Type B pancreatic cell (in vitro differentiated cells): ENCODE results near the gene CEACAM8. TPM values are rescaled to one million over a fixed set of nuclear protein-coding genes. Genes with fewer than 3 reads are reported as not detected.

ENCODE experiments used
- DNase-seq: peaks from one replicate; pipeline ENCODE4 v3.0.0; 2021; ENCODE audit warnings: mixed read lengths; ENCODE audit not compliant: unreplicated experiment; ENCODE audit errors: extremely low spot score
- H3K27ac Mint-ChIP-seq: 2 replicates; pipeline ENCODE4 v1.8.0; 2021; ENCODE audit warnings: mild to moderate bottlenecking, mixed read lengths
- H3K27me3 Mint-ChIP-seq: 2 replicates; pipeline ENCODE4 v1.8.0; 2021; ENCODE audit warnings: mixed read lengths
- H3K36me3 Mint-ChIP-seq: 2 replicates; pipeline ENCODE4 v1.8.0; 2021; ENCODE audit warnings: mixed read lengths
- H3K4me1 Mint-ChIP-seq: one replicate; pipeline ENCODE4 v1.8.0; 2021; ENCODE audit warnings: mixed read lengths; ENCODE audit not compliant: unreplicated experiment
- H3K4me3 Mint-ChIP-seq: 2 replicates; pipeline ENCODE4 v1.8.0; 2021; ENCODE audit warnings: mild to moderate bottlenecking, mixed read lengths
- H3K9me3 Mint-ChIP-seq: 2 replicates; pipeline ENCODE4 v1.8.0; 2021; ENCODE audit warnings: mixed read lengths
- total RNA-seq: library from RNA; stranded (reverse); gene quantifications from 2 replicates; pipeline ENCODE4 v1.2.1, GENCODE V29; 2021; ENCODE audit warnings: low replicate concordance
- TF ChIP-seq, protein P1 (sequence below): fragments of 200-600 bp; sonication (generic); conservative IDR thresholded peaks from 2 replicates; pipeline ENCODE4 v1.5.0; 2021; ENCODE audit warnings: antibody characterized with exemption, mild to moderate bottlenecking

The CEACAM8 gene
- total RNA-seq, 1 donor from 2014 or later = not detected

DNA sequence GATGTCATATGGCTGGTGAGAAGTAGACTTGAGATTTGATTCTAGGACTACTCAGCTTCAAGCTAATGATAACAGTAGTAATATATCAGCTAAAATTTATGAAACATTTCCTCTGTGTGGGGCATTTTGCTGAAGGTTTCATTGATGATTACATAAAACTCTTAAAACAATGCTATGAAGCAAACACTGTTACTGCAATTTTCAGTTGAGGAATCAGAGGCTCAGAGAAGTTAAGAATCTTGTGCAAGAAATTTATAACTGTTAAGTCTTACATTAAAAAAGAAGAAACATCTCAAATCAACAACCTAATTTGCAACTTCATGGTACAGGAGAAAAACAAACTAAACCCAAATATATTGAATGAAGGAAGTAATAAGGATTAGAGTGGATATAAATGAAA is 10.3 kb downstream of the CEACAM8 start:
- Mint-ChIP-seq H3K27ac (no peak overlapping the region), H3K36me3 (no peaks in the 10 kb centered on the region), H3K9me3 (no peaks in the 10 kb centered on the region), H3K27me3 (peaks cover 28% of the 10 kb centered on the region), H3K4me1 (no peaks in the 10 kb centered on the region), H3K4me3 (no peak overlapping the region)
- no peak for DNase-seq
- TF ChIP-seq, protein P1, sequence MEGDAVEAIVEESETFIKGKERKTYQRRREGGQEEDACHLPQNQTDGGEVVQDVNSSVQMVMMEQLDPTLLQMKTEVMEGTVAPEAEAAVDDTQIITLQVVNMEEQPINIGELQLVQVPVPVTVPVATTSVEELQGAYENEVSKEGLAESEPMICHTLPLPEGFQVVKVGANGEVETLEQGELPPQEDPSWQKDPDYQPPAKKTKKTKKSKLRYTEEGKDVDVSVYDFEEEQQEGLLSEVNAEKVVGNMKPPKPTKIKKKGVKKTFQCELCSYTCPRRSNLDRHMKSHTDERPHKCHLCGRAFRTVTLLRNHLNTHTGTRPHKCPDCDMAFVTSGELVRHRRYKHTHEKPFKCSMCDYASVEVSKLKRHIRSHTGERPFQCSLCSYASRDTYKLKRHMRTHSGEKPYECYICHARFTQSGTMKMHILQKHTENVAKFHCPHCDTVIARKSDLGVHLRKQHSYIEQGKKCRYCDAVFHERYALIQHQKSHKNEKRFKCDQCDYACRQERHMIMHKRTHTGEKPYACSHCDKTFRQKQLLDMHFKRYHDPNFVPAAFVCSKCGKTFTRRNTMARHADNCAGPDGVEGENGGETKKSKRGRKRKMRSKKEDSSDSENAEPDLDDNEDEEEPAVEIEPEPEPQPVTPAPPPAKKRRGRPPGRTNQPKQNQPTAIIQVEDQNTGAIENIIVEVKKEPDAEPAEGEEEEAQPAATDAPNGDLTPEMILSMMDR = no peak

DNA sequence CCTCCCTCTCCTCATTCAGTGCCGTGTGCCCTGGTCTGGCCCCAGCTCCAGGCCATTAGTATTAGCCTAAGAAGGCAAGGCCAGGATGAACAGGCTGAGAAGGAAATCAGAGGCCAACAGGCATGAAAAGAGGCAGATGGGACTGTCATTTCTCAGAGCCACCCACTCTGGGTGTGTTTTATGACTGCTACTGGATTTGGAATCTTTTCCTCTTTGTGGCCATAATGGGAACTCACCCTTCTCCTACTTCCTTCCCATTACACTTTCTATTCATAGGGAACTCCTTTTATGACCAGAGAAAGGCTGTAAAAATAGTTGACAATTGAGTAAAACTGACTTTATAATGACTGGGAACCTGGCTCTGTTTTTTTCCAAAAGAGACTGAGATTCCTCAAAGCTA is 17.7 kb downstream of the CEACAM8 start:
- no peaks in the 10 kb centered on the region for H3K4me1 Mint-ChIP-seq
- TF ChIP-seq, protein P1 = no peak
- no peak for DNase-seq
- no peak overlapping the region for H3K4me3 Mint-ChIP-seq
- no peaks in the 10 kb centered on the region for H3K36me3 Mint-ChIP-seq
- H3K27ac Mint-ChIP-seq = peak overlapping the region; percentile 14
- peaks cover 20% of the 10 kb centered on the region for H3K27me3 Mint-ChIP-seq
- no peaks in the 10 kb centered on the region for H3K9me3 Mint-ChIP-seq

DNA sequence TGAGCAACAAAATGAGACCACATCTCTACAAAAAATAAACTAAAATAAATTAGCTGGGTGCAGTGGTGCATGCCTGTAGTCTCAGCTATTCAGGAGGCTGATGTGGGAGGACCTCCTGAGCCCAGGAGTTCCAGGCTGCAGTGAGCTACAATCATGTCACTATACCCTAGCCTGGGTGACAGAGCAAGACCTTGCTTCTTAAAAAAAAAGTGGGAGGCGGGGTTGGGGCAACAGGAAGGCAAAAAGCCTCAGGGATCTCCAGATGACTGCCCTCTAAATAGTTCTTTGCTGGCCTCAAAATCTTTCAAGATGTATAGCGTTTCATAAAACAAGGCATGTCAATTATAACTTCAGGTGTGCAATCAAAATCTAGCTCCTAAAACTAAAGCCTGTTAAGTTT is 18.5 kb downstream of the CEACAM8 start:
- no peaks in the 10 kb centered on the region for H3K4me1 Mint-ChIP-seq
- H3K27me3 Mint-ChIP-seq = peaks cover 22% of the 10 kb centered on the region
- no peaks in the 10 kb centered on the region for H3K9me3 Mint-ChIP-seq
- no peak for DNase-seq
- H3K36me3 Mint-ChIP-seq = no peaks in the 10 kb centered on the region
- TF ChIP-seq, protein P1 = no peak
- no peak overlapping the region for H3K4me3 Mint-ChIP-seq
- H3K27ac Mint-ChIP-seq = no peak overlapping the region

DNA sequence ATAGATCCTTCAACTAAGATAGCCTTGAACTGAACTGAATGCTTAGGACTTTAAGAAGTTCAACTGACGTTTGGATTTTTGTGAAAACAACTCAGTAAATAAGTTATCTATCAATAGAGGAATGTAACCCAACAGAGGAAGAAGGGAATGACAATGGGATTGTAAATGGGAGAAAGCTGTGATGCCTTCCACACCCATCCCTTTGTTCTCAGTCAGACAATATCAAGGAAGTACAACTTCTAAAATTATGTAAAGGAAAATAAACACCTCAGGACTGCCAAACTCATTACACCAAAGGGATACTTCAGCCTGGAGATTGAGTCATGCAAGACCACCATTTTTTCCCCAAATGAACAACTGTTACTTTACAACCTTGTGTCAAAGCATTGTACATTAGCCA is 21.1 kb downstream of the CEACAM8 start:
- Mint-ChIP-seq H3K9me3 (no peaks in the 10 kb centered on the region), H3K27ac (peak overlapping the region; percentile 15), H3K27me3 (peaks cover 27% of the 10 kb centered on the region), H3K4me1 (no peaks in the 10 kb centered on the region), H3K36me3 (no peaks in the 10 kb centered on the region), H3K4me3 (no peak overlapping the region)
- no peak for DNase-seq
- TF ChIP-seq, protein P1 = no peak

DNA sequence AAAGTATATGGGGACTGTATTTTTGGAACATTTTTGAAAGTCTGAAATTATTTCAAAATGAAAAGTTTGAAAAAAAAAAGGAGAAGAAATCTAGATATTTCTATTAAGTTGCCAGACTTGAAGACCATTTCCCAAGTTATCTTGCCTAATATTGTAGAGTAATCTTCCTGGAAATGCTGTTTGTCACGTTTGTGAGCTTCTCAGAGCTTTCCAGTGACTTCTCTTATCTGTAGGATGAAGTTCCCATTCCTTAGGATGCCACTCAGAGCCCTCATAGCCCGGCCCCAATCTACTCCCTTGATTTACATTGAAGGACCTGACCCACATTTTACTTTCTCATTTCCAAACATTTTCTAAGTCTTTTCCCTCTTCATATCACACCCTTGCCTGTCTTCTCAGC is 23.6 kb downstream of the CEACAM8 start:
- Mint-ChIP-seq H3K27ac (no peak overlapping the region), H3K4me3 (no peak overlapping the region), H3K4me1 (no peaks in the 10 kb centered on the region), H3K27me3 (peaks cover 33% of the 10 kb centered on the region), H3K9me3 (no peaks in the 10 kb centered on the region), H3K36me3 (no peaks in the 10 kb centered on the region)
- TF ChIP-seq, protein P1 = no peak
- DNase-seq = no peak

DNA sequence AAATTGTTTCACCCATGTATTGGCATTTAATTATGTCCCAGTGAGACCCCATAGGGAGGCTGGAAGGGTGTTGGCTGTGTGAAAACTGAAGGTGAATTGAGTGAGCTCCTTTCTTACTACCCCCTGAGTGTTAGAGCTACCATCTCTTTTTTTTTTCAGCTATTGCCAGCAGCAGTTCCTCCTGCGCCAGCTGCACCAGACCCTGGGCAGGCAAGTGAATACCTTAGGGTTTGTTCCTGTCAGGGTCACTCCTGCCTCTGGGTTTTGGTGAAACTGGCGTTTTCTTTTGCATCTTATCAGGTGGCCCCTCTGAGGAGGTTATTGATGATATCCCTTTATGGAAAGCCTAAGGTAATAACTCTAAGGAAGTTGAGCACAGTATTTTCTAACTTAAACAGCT is 25.5 kb downstream of the CEACAM8 start:
- no peak overlapping the region for H3K27ac Mint-ChIP-seq
- H3K36me3 Mint-ChIP-seq = no peaks in the 10 kb centered on the region
- H3K4me1 Mint-ChIP-seq = no peaks in the 10 kb centered on the region
- DNase-seq = no peak
- H3K9me3 Mint-ChIP-seq = no peaks in the 10 kb centered on the region
- no peak overlapping the region for H3K4me3 Mint-ChIP-seq
- TF ChIP-seq, protein P1 = no peak
- H3K27me3 Mint-ChIP-seq = peaks cover 33% of the 10 kb centered on the region
